ENCODE measurements around the gene VSIG10. TPM values are rescaled to one million over a fixed set of nuclear protein-coding genes. Genes with fewer than 3 reads are reported as not detected.
"Not testable (repeated sequence)": the region's sequence is repeated elsewhere in the genome, so short reads cannot be mapped to it uniquely, and the experiment has no call there.

Gene VSIG10
- total and polyA plus RNA-seq, 5 donors from 2014 or later, result 0.64 to 3.1 (median 1.8) TPM

GRCh38 chr12:118022728-118023109 lies 81.1 kb downstream of the VSIG10 start:
- Mint-ChIP-seq H3K36me3 (peaks cover 36% of the 10 kb centered on the region), H3K4me1 (peaks cover 5 to 14% (median 7%) of the 10 kb centered on the region in 4 donors), H3K27me3 (no peaks in the 10 kb centered on the region), H3K4me3 (no peak overlapping the region), H3K27ac (no peak overlapping the region), H3K9me3 (no peaks in the 10 kb centered on the region)
- H3K27me3 ChIP-seq (ENCODE audit: control insufficient read depth, insufficient read depth, low read length), result no peaks in the 10 kb centered on the region
- ATAC-seq (ENCODE audit: low read depth in 2 of 2) (no peak), DNase-seq (no peak)
- H3K9me3 ChIP-seq (ENCODE audit: control insufficient read depth in 2 of 2, low read length in 2 of 2), result no peaks in the 10 kb centered on the region
- H3K4me3 ChIP-seq (ENCODE audit: low read depth, low read length), result no peak overlapping the region
- H3K27ac ChIP-seq (ENCODE audit: insufficient read depth, low read length, poor library complexity, severe bottlenecking), result no peak overlapping the region
- H3K4me1 ChIP-seq (ENCODE audit: control insufficient read depth, insufficient read depth, low read length, poor library complexity, severe bottlenecking), result peaks cover 2% of the 10 kb centered on the region
- H3K36me3 ChIP-seq (ENCODE audit: control insufficient read depth, insufficient read depth, low read length), result peaks cover 54% of the 10 kb centered on the region

DNA sequence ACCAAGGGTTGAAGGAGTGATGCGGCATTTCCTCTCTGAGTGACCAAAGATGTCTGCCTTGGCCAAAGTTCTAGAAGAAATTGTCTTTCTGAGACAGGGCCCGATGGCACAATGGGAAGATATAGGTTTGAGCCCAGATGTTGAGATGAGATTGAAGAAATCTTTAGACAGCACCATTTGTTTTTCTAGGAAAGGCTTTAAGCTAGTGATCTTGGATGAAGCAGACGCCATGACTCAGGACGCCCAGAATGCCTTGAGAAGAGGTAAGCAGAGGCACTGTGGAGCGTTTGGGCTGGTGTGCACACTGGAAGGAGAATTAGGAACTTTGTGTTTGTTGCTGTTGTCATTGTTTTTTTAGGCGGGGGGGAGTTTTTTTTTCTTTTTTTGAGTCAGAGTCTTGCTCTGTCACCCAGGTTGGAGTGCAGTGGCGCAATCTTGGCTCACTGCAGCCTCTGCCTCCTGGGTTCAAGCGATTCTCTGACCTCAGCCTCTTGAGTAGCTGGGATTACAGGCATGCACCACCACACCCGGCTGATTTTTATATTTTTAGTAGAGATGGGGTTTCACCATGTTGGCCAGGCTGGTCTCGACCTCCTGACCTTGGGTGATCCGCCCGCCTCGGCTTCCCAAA lies 81.6 kb downstream of the VSIG10 start:
- peaks cover 52% of the 10 kb centered on the region for H3K36me3 ChIP-seq (ENCODE audit: control insufficient read depth, insufficient read depth, low read length)
- not testable (repeated sequence) for H3K27ac ChIP-seq (ENCODE audit: insufficient read depth, low read length, poor library complexity, severe bottlenecking); H3K9me3 ChIP-seq (ENCODE audit: control insufficient read depth in 2 of 2, low read length in 2 of 2); H3K4me1 ChIP-seq (ENCODE audit: control insufficient read depth, insufficient read depth, low read length, poor library complexity, severe bottlenecking); H3K9me3 Mint-ChIP-seq; H3K4me3 Mint-ChIP-seq; ATAC-seq (ENCODE audit: low read depth in 2 of 2); H3K27me3 ChIP-seq (ENCODE audit: control insufficient read depth, insufficient read depth, low read length); H3K4me3 ChIP-seq (ENCODE audit: low read depth, low read length); H3K27me3 Mint-ChIP-seq; DNase-seq
- Mint-ChIP-seq H3K4me1 (peaks cover 7 to 18% (median 9%) of the 10 kb centered on the region in 4 donors), H3K36me3 (peaks cover 32% of the 10 kb centered on the region), H3K27ac (peak overlapping the region in 1 of 3 donors; percentile 15)

GRCh38 chr12:118020036-118020435 lies 83.8 kb downstream of the VSIG10 start:
- Mint-ChIP-seq H3K4me3 (peak overlapping the region in 1 of 4 donors; percentile 54), H3K36me3 (peaks cover 24% of the 10 kb centered on the region), H3K9me3 (peaks cover 0 to 2% (median 0%) of the 10 kb centered on the region in 7 donors), H3K27ac (no peak overlapping the region), H3K4me1 (peaks cover 10 to 26% (median 16%) of the 10 kb centered on the region in 4 donors), H3K27me3 (peaks cover 5% of the 10 kb centered on the region)
- no peak for DNase-seq
- Histone ChIP-seq H3K4me3 (ENCODE audit: low read depth, low read length) (no peak overlapping the region), H3K36me3 (ENCODE audit: control insufficient read depth, insufficient read depth, low read length) (peaks cover 33% of the 10 kb centered on the region), H3K9me3 (ENCODE audit: control insufficient read depth in 2 of 2, low read length in 2 of 2) (no peaks in the 10 kb centered on the region), H3K27me3 (ENCODE audit: control insufficient read depth, insufficient read depth, low read length) (no peaks in the 10 kb centered on the region), H3K4me1 (ENCODE audit: control insufficient read depth, insufficient read depth, low read length, poor library complexity, severe bottlenecking) (peaks cover 10% of the 10 kb centered on the region), H3K27ac (ENCODE audit: insufficient read depth, low read length, poor library complexity, severe bottlenecking) (no peak overlapping the region)
- ATAC-seq (ENCODE audit: low read depth in 2 of 2), result no peak

- H3K4me3 ChIP-seq (ENCODE audit: low read depth, low read length), result peak overlapping the region; percentile 85
- peak overlapping the region; percentile 27 to 90 (median 68) for H3K4me3 Mint-ChIP-seq
Measured at GRCh38 chr12:118017926-118018325, 85.9 kb downstream of the VSIG10 start.

DNA sequence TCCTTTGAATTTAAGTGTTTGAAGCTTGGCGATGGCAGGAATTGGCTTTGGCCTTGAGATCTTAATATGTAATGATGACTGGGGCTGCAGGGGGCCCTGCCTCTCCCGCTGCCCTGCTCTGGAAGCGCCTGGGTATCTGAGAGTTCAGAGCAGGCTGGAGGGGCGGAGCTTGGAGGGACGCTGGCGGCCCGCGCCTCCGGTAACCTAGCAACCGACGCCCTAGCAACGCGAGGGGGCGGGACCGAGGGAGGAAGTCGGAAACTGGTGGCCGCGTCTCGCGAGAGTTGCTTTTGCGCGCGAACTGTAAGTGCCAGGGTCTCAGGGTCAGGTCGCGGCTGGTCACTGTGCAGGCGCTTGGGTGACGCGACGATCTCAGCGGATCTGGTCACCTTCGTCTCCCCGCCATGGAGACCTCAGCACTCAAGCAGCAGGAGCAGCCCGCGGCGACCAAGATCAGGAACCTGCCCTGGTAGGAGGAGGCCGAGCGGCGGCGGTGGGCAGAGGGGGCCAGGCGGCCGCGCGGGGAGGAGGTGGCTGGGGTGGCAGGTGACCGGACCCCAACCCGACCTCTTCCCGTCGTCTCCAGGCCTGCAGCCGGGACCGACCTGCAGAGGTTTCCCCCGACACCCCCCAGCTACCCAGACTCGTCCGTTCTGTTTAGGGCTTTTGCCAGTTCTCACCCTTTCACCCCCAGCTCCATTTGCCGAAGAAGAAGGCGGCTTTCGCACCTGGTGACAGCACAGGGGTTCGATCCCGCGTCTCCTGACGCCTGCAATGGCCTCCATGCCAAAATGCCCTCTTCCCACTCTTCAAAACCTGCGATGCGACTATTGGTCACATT lies 87.2 kb downstream of the VSIG10 start, which contains the start of gene RFC5:
Gene RFC5 (plus strand): TSS at position 280 of the 841 bp plus-strand sequence. CDS start 125 bp downstream, at position 405.
- H3K4me1 Mint-ChIP-seq, result peaks cover 10 to 26% (median 16%) of the 10 kb centered on the region in 4 donors
- H3K4me3 ChIP-seq (ENCODE audit: low read depth, low read length), result peak within 1 kb of the TSS; percentile 85
- H3K27me3 ChIP-seq (ENCODE audit: control insufficient read depth, insufficient read depth, low read length), result no peaks in the 10 kb centered on the region
- no peaks in the 10 kb centered on the region for H3K9me3 ChIP-seq (ENCODE audit: control insufficient read depth in 2 of 2, low read length in 2 of 2)
- peaks cover 0 to 2% (median 0%) of the 10 kb centered on the region in 7 donors for H3K9me3 Mint-ChIP-seq
- DNase-seq (peak; percentile 96 to 97 (median 97)), ATAC-seq (ENCODE audit: low read depth in 2 of 2) (peak; percentile 96 to 98)
- H3K27ac Mint-ChIP-seq, result peak within 1 kb of the TSS; percentile 76 to 93 (median 90)
- no peak within 1 kb of the TSS for H3K27ac ChIP-seq (ENCODE audit: insufficient read depth, low read length, poor library complexity, severe bottlenecking)
- peaks cover 21% of the 10 kb centered on the region for H3K36me3 ChIP-seq (ENCODE audit: control insufficient read depth, insufficient read depth, low read length)
- H3K4me1 ChIP-seq (ENCODE audit: control insufficient read depth, insufficient read depth, low read length, poor library complexity, severe bottlenecking), result peaks cover 10% of the 10 kb centered on the region
- H3K27me3 Mint-ChIP-seq, result peaks cover 9% of the 10 kb centered on the region
- H3K4me3 Mint-ChIP-seq, result peak within 1 kb of the TSS; percentile 87 to 93 (median 90)
- peaks cover 9% of the 10 kb centered on the region for H3K36me3 Mint-ChIP-seq

More at GRCh38 chr12:118017926-118018325, 85.9 kb downstream of the VSIG10 start:
- Mint-ChIP-seq H3K27me3 (peaks cover 5% of the 10 kb centered on the region), H3K27ac (peak overlapping the region in 2 of 3 donors; percentile 3 to 39), H3K9me3 (peaks cover 0 to 2% (median 0%) of the 10 kb centered on the region in 7 donors), H3K4me1 (peaks cover 10 to 26% (median 16%) of the 10 kb centered on the region in 4 donors), H3K36me3 (peaks cover 18% of the 10 kb centered on the region)
- H3K36me3 ChIP-seq (ENCODE audit: control insufficient read depth, insufficient read depth, low read length), result peaks cover 29% of the 10 kb centered on the region
- DNase-seq, result no peak
- H3K27ac ChIP-seq (ENCODE audit: insufficient read depth, low read length, poor library complexity, severe bottlenecking), result no peak overlapping the region
- ATAC-seq (ENCODE audit: low read depth in 2 of 2), result no peak
- no peaks in the 10 kb centered on the region for H3K9me3 ChIP-seq (ENCODE audit: control insufficient read depth in 2 of 2, low read length in 2 of 2)
- peaks cover 10% of the 10 kb centered on the region for H3K4me1 ChIP-seq (ENCODE audit: control insufficient read depth, insufficient read depth, low read length, poor library complexity, severe bottlenecking)
- H3K27me3 ChIP-seq (ENCODE audit: control insufficient read depth, insufficient read depth, low read length), result no peaks in the 10 kb centered on the region

GRCh38 chr12:118015944-118016343 lies 87.9 kb downstream of the VSIG10 start:
- Mint-ChIP-seq H3K9me3 (peaks cover 0 to 2% (median 0%) of the 10 kb centered on the region in 7 donors), H3K27ac (peak overlapping the region in 1 of 3 donors; percentile 93), H3K4me3 (peak overlapping the region; percentile 87 to 93 (median 90)), H3K36me3 (peaks cover 7% of the 10 kb centered on the region), H3K27me3 (peaks cover 9% of the 10 kb centered on the region), H3K4me1 (peaks cover 8 to 26% (median 16%) of the 10 kb centered on the region in 4 donors)
- peaks cover 10% of the 10 kb centered on the region for H3K4me1 ChIP-seq (ENCODE audit: control insufficient read depth, insufficient read depth, low read length, poor library complexity, severe bottlenecking)
- DNase-seq, result no peak
- H3K36me3 ChIP-seq (ENCODE audit: control insufficient read depth, insufficient read depth, low read length), result peaks cover 19% of the 10 kb centered on the region
- H3K27ac ChIP-seq (ENCODE audit: insufficient read depth, low read length, poor library complexity, severe bottlenecking), result no peak overlapping the region
- H3K4me3 ChIP-seq (ENCODE audit: low read depth, low read length), result no peak overlapping the region
- H3K27me3 ChIP-seq (ENCODE audit: control insufficient read depth, insufficient read depth, low read length), result no peaks in the 10 kb centered on the region
- H3K9me3 ChIP-seq (ENCODE audit: control insufficient read depth in 2 of 2, low read length in 2 of 2), result no peaks in the 10 kb centered on the region
- no peak for ATAC-seq (ENCODE audit: low read depth in 2 of 2)

GRCh38 chr12:118015306-118015705 lies 88.5 kb downstream of the VSIG10 start:
- H3K4me1 ChIP-seq (ENCODE audit: control insufficient read depth, insufficient read depth, low read length, poor library complexity, severe bottlenecking), result peaks cover 10% of the 10 kb centered on the region
- DNase-seq (no peak), ATAC-seq (ENCODE audit: low read depth in 2 of 2) (no peak)
- H3K4me3 Mint-ChIP-seq, result peak overlapping the region; percentile 41 to 93 (median 74)
- peaks cover 0 to 2% (median 0%) of the 10 kb centered on the region in 7 donors for H3K9me3 Mint-ChIP-seq
- peaks cover 5 to 26% (median 16%) of the 10 kb centered on the region in 4 donors for H3K4me1 Mint-ChIP-seq
- no peaks in the 10 kb centered on the region for H3K27me3 ChIP-seq (ENCODE audit: control insufficient read depth, insufficient read depth, low read length)
- no peak overlapping the region for H3K4me3 ChIP-seq (ENCODE audit: low read depth, low read length)
- H3K36me3 Mint-ChIP-seq, result peaks cover 3% of the 10 kb centered on the region
- peaks cover 14% of the 10 kb centered on the region for H3K36me3 ChIP-seq (ENCODE audit: control insufficient read depth, insufficient read depth, low read length)
- peaks cover 9% of the 10 kb centered on the region for H3K27me3 Mint-ChIP-seq
- no peak overlapping the region for H3K27ac ChIP-seq (ENCODE audit: insufficient read depth, low read length, poor library complexity, severe bottlenecking)
- no peaks in the 10 kb centered on the region for H3K9me3 ChIP-seq (ENCODE audit: control insufficient read depth in 2 of 2, low read length in 2 of 2)
- no peak overlapping the region for H3K27ac Mint-ChIP-seq

Data from CD4-positive, CD25-positive, alpha-beta regulatory T cell (primary cell).